Measurements from ENCODE around the gene CNTN4.

GRCh38 chr3:2579206-2579605 is 480.5 kb downstream of the CNTN4 start:
- TF ChIP-seq CTCF (IDR thresholded peaks at IDR 0.05) (no peak), EP300 (IDR thresholded peaks at IDR 0.05) (no peak), POLR2A (IDR thresholded peaks at IDR 0.05) (no peak)

Measured in upper lobe of left lung (tissue), 4 donors.